SU-DHL-6 (cell line): ENCODE results near the gene ABHD3.
A peak's percentile ranks its signal among the peaks of the same experiment; 100 is the strongest.
"Not testable (repeated sequence)": the region's sequence is repeated elsewhere in the genome, so short reads cannot be mapped to it uniquely, and the experiment has no call there.

Source experiments
- H2AFZ ChIP-seq: fragments of 200-600 bp; sonication (generic); 2 replicates; pipeline ENCODE4 v1.6.1; 2014; ENCODE audit warnings: low read depth, mild to moderate bottlenecking, moderate library complexity, mixed read lengths, antibody characterized with exemption, low read length; ENCODE audit not compliant: severe bottlenecking
- H3F3A ChIP-seq: fragments of 200-600 bp; shearing (Covaris generic); 2 replicates; pipeline ENCODE4 v1.6.0; 2016; ENCODE audit warnings: antibody characterized with exemption, mild to moderate bottlenecking; ENCODE audit not compliant: insufficient read depth
- H3K27ac ChIP-seq: fragments of 200-600 bp; sonication (generic); 2 replicates; pipeline ENCODE4 v1.5.1; 2016; ENCODE audit warnings: low read depth, mild to moderate bottlenecking, low read length, moderate library complexity, mixed read lengths
- H3K27me3 ChIP-seq: fragments of 200-600 bp; sonication (generic), shearing (Covaris generic); 2 replicates; pipeline ENCODE4 v1.6.0; 2014; ENCODE audit warnings: mild to moderate bottlenecking, low read length
- H3K36me3 ChIP-seq: fragments of 200-600 bp; sonication (generic); 2 replicates; pipeline ENCODE4 v1.6.1; 2014; ENCODE audit warnings: mild to moderate bottlenecking, low read length, mixed read lengths
- H3K4me2 ChIP-seq: fragments of 300-600, 200-600 bp; shearing (Covaris generic), sonication (generic); 2 replicates; pipeline ENCODE4 v1.6.0; 2014; ENCODE audit warnings: low read length, low read depth, mild to moderate bottlenecking; ENCODE audit not compliant: poor library complexity, severe bottlenecking
- H3K4me3 ChIP-seq: fragments of 200-600 bp; sonication (generic); 2 replicates; pipeline ENCODE4 v1.5.1; 2014; ENCODE audit warnings: antibody characterized with exemption, low read length, mild to moderate bottlenecking, mixed read lengths; ENCODE audit not compliant: insufficient read depth, poor library complexity, severe bottlenecking
- H3K79me2 ChIP-seq: fragments of 200-600 bp; sonication (generic); 2 replicates; pipeline ENCODE4 v1.6.1; 2014; ENCODE audit warnings: mild to moderate bottlenecking, low read length, moderate library complexity; ENCODE audit not compliant: insufficient read depth
- H3K9ac ChIP-seq: fragments of 200-600 bp; sonication (generic); 2 replicates; pipeline ENCODE4 v1.7.0; 2014; ENCODE audit warnings: mild to moderate bottlenecking, low read length
- H3K9me2 ChIP-seq: fragments of 200-600 bp; sonication (generic); replicated peaks from 2 replicates; pipeline ENCODE4 v1.6.1; 2014; ENCODE audit warnings: low read length; ENCODE audit not compliant: insufficient read depth
- H3K9me3 ChIP-seq: fragments of 200-600 bp; sonication (generic); 2 replicates; pipeline ENCODE4 v1.6.1; 2014; ENCODE audit warnings: low read length, mixed read lengths; ENCODE audit not compliant: insufficient read depth
- H4K20me1 ChIP-seq: fragments of 200-600 bp; sonication (generic); 2 replicates; pipeline ENCODE4 v1.6.1; 2014; ENCODE audit warnings: low read depth, mild to moderate bottlenecking, antibody characterized with exemption, low read length, moderate library complexity, mixed read lengths
- EZH2phosphoT487 ChIP-seq: fragments of 200-600 bp; sonication (generic), shearing (Covaris generic); conservative IDR thresholded peaks from 2 replicates; pipeline ENCODE4 v1.6.1; 2018; ENCODE audit warnings: mild to moderate bottlenecking, antibody characterized with exemption, low read length, moderate library complexity, mixed read lengths
- TF ChIP-seq, protein P1 (sequence below): fragments of 200-600 bp; sonication (generic); IDR thresholded peaks from one replicate; pipeline ENCODE4 v1.5.1; 2017; ENCODE audit warnings: antibody characterized with exemption, mild to moderate bottlenecking, low read length, moderate library complexity; ENCODE audit not compliant: insufficient read depth, poor library complexity, severe bottlenecking

The ABHD3 gene

DNA sequence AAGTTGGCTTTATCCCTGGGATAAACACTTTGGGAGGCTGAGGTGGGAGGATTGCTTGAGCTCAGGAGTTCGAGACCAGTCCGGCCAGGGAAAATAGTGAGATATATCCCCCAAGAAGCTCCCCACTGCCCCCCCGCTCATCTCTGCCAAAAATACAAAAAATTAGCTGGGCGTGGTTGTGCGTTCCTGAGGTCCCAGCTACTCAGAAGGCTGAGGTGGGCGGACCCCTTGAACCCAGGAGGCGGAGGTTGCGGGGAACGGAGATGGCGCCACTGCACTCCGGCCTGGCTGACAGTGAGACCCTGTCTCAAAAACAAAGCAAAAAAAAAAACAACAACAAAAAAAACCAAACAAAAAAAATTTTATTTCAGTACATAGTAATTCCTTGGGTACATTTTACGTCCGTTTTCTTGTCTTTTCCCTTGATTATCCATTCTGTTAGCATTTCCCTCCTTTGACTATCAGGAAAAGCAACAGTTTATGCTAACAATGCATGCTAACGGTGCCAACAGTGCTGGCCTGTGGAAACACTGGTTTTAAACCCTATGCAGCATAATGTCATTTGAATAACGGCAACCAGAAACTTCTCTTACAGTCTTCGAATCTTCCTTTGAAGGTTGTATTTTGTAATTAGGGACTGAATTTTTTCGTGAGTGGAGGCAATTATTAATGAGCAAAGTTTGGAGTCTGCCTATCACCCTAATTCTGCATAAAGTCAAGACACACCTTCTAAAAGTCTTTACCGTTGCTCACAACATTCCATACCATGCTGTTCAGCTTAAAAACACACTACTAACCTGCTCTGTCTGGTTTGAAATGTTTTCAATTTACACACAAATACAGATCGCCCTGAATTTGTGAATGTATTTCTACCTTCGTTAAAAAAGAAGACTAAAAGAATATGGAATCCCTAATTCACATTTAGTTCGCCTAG is 35.3 kb upstream of the ABHD3 start:
- no peaks in the 10 kb centered on the region for H3K9me2 ChIP-seq
- peak overlapping the region; percentile 84 for H2AFZ ChIP-seq
- peak overlapping the region; percentile 37 for H3K4me3 ChIP-seq
- no peaks in the 10 kb centered on the region for H3K27me3 ChIP-seq
- TF ChIP-seq EZH2phosphoT487 = no peak
- TF ChIP-seq, protein P1, sequence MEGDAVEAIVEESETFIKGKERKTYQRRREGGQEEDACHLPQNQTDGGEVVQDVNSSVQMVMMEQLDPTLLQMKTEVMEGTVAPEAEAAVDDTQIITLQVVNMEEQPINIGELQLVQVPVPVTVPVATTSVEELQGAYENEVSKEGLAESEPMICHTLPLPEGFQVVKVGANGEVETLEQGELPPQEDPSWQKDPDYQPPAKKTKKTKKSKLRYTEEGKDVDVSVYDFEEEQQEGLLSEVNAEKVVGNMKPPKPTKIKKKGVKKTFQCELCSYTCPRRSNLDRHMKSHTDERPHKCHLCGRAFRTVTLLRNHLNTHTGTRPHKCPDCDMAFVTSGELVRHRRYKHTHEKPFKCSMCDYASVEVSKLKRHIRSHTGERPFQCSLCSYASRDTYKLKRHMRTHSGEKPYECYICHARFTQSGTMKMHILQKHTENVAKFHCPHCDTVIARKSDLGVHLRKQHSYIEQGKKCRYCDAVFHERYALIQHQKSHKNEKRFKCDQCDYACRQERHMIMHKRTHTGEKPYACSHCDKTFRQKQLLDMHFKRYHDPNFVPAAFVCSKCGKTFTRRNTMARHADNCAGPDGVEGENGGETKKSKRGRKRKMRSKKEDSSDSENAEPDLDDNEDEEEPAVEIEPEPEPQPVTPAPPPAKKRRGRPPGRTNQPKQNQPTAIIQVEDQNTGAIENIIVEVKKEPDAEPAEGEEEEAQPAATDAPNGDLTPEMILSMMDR = no peak
- H3K27ac ChIP-seq = peak overlapping the region; percentile 68
- H3K9ac ChIP-seq = peak overlapping the region; percentile 88
- H3K9me3 ChIP-seq = no peaks in the 10 kb centered on the region
- peak overlapping the region; percentile 66 for H3K4me2 ChIP-seq
- peaks cover 19% of the 10 kb centered on the region; the same call in 1 of the 2 replicates for H3F3A ChIP-seq
- H3K36me3 ChIP-seq = no peaks in the 10 kb centered on the region
- peaks cover 35% of the 10 kb centered on the region for H3K79me2 ChIP-seq
- H4K20me1 ChIP-seq = peaks cover 21% of the 10 kb centered on the region; the same call in 1 of the 2 replicates

DNA sequence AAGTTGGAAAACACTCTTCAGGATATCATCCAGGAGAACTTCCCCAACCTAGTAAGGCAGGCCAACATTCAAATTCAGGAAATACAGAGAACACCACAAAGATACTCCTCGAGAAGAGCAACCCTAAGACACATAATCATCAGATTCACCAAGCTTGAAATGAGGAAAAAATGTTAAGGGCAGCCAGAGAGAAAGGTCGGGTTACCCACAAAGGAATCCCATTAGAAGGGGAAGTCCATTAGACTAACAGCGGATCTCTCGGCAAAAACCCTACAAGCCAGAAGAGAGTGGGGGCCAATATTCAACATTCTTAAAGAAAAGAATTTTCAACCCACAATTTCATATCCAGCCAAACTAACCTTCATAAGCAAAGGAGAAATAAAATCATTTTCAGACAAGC is 32.4 kb upstream of the ABHD3 start:
- H3K9ac ChIP-seq, H3K4me3 ChIP-seq, H3K79me2 ChIP-seq, H3K4me2 ChIP-seq, H4K20me1 ChIP-seq, H3K9me2 ChIP-seq, H3K36me3 ChIP-seq, H3F3A ChIP-seq, H2AFZ ChIP-seq, H3K27me3 ChIP-seq, H3K27ac ChIP-seq, H3K9me3 ChIP-seq: not testable (repeated sequence)

DNA sequence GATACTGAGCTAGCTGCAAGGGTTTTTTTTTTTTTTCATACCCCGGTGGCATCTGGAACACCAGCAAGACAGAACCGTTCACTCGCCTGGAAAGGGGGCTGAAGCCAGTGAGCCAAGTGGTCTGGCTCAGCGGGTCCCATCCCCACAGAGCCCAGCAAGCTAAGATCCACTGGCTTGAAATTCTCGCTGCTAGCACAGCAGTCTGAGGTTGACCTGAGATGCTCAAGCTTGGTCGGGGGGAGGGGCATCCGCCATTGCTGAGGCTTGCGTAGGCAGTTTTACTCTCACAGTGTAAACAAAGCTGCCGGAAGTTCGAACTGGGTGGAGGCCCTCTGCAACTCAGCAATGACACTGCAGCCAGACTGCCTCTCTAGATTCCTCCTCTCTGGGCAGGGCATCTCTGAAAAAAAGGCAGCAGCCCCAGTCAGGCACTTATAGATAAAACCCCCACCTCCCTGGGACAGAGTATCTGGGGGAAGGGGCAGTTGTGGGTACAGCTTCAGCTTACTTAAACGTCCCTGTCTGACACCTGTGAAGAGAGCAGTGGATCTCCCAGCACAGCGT is 31.0 kb upstream of the ABHD3 start:
- Histone ChIP-seq H3K79me2 (no peaks in the 10 kb centered on the region), H3K27ac (no peak overlapping the region), H3K9me3 (no peaks in the 10 kb centered on the region), H3F3A (peaks cover 5% of the 10 kb centered on the region; the same call in 1 of the 2 replicates), H3K4me3 (no peak overlapping the region), H2AFZ (no peak overlapping the region), H3K27me3 (no peaks in the 10 kb centered on the region), H4K20me1 (no peaks in the 10 kb centered on the region), H3K4me2 (no peak overlapping the region), H3K36me3 (no peaks in the 10 kb centered on the region), H3K9me2 (no peaks in the 10 kb centered on the region), H3K9ac (no peak overlapping the region)
- no peak for TF ChIP-seq EZH2phosphoT487
- TF ChIP-seq, protein P1 = no peak

DNA sequence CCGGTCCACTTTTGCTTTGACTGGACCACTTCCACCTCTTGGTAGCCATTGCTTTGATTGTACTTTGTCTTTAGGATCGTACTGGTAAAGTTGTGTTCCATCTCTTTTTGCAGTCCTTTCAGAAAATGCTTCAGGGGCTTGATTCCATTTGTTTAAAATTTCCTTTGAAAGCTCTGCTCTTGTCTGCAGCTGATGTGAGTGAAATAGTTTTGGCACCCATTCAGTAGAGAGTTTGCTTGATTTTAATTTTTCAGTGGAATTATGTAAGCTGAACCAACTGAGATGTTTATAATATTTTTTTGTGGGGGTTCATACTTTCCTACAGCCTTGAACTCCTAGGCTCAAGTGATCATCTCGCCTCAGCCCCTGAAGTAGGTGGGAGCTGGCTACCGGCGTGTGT is 28.4 kb upstream of the ABHD3 start:
- no peaks in the 10 kb centered on the region for H3K9me2 ChIP-seq

More for the DNA sequence above, 28.4 kb upstream of the ABHD3 start:
- no peak overlapping the region for H3K4me2 ChIP-seq
- H3K9ac ChIP-seq = no peak overlapping the region
- TF ChIP-seq, protein P1 = no peak
- no peak for TF ChIP-seq EZH2phosphoT487
- H3K27ac ChIP-seq = no peak overlapping the region
- no peaks in the 10 kb centered on the region for H4K20me1 ChIP-seq
- no peak overlapping the region for H2AFZ ChIP-seq
- H3K79me2 ChIP-seq = no peaks in the 10 kb centered on the region
- no peaks in the 10 kb centered on the region for H3K27me3 ChIP-seq
- H3K9me3 ChIP-seq = no peaks in the 10 kb centered on the region
- H3F3A ChIP-seq = no peaks in the 10 kb centered on the region
- no peaks in the 10 kb centered on the region for H3K36me3 ChIP-seq
- no peak overlapping the region for H3K4me3 ChIP-seq
